K562 (cell line): Measurements from ENCODE around the gene RAMP2. TPM values are rescaled to one million over a fixed set of nuclear protein-coding genes. Genes with fewer than 3 reads are reported as not detected.

Source experiments
- ARHGAP35 ChIP-seq: fragments of 450-650 bp; IDR thresholded peaks from 2 replicates; pipeline ENCODE4 v1.6.1; 2018; ENCODE audit not compliant: partially characterized antibody
- BRF1 ChIP-seq: IDR thresholded peaks from 3 replicates; pipeline ENCODE4 v1.6.1; 2011; ENCODE audit warnings: borderline replicate concordance, mild to moderate bottlenecking; ENCODE audit not compliant: insufficient read length; ENCODE audit errors: extremely low read depth
- CBX2 ChIP-seq: fragments of 200-600 bp; sonication (generic); IDR thresholded peaks from one replicate; pipeline ENCODE4 v1.6.1; 2012; ENCODE audit warnings: mild to moderate bottlenecking, low read length, inconsistent platforms; ENCODE audit not compliant: insufficient read depth, poor library complexity, severe bottlenecking
- DLX4 ChIP-seq: fragments of 250-450 bp; sonication (Bioruptor Pico); IDR thresholded peaks from 2 replicates; pipeline ENCODE4 v1.6.1; 2021; ENCODE audit warnings: mild to moderate bottlenecking
- EZH2 ChIP-seq: IDR thresholded peaks from 2 replicates; pipeline ENCODE4 v1.6.1; 2012; ENCODE audit warnings: low read depth, mild to moderate bottlenecking, inconsistent platforms, low read length, borderline replicate concordance
- GABPA ChIP-seq: fragments of 200-800 bp; sonication (Bioruptor generic); conservative IDR thresholded peaks from 2 replicates; pipeline ENCODE4 v1.6.1; 2016; ENCODE audit warnings: low read depth, missing genetic modification characterization, missing compliant biosample characterization
- GTF2E2 ChIP-seq: fragments of 200-800 bp; sonication (Bioruptor generic); IDR thresholded peaks from 2 replicates; pipeline ENCODE4 v1.6.1; 2016; ENCODE audit warnings: missing genetic modification characterization, missing compliant biosample characterization
- HDAC3 ChIP-seq: fragments of 450-650 bp; IDR thresholded peaks from 2 replicates; pipeline ENCODE4 v1.6.1; 2018; ENCODE audit warnings: borderline replicate concordance, mild to moderate bottlenecking, moderate library complexity; ENCODE audit not compliant: partially characterized antibody
- ILF3 ChIP-seq: fragments of 450-650 bp; IDR thresholded peaks from 2 replicates; pipeline ENCODE4 v1.6.1; 2018; ENCODE audit warnings: antibody characterized with exemption, mild to moderate bottlenecking, moderate library complexity, borderline replicate concordance
- KLF1 ChIP-seq: fragments of 450-650 bp; IDR thresholded peaks from 2 replicates; pipeline ENCODE4 v1.6.1; 2016; ENCODE audit warnings: missing genetic modification characterization, missing compliant biosample characterization
- MCM5 ChIP-seq: fragments of 450-650 bp; IDR thresholded peaks from 2 replicates; pipeline ENCODE4 v1.6.1; 2016; ENCODE audit warnings: low read depth
- MTA3 ChIP-seq: fragments of 450-650 bp; formaldehyde crosslinking; IDR thresholded peaks from 2 replicates; pipeline ENCODE4 v1.6.1; 2017; ENCODE audit warnings: mild to moderate bottlenecking, borderline replicate concordance
- NFATC3 ChIP-seq: fragments of 450-650 bp; IDR thresholded peaks from 2 replicates; pipeline ENCODE4 v1.6.1; 2017; ENCODE audit warnings: mild to moderate bottlenecking
- POLR2A ChIP-seq: fragments of 450-650 bp; conservative IDR thresholded peaks from 2 replicates; pipeline ENCODE4 v1.6.1; 2016
- SMARCE1 ChIP-seq: fragments of 450-650 bp; IDR thresholded peaks from 2 replicates; pipeline ENCODE4 v1.7.1; 2016; ENCODE audit warnings: mild to moderate bottlenecking
- SP1 ChIP-seq: sonication (generic); formaldehyde crosslinking; IDR thresholded peaks from 2 replicates; pipeline ENCODE4 v1.8.1; 2022; ENCODE audit warnings: mild to moderate bottlenecking, missing genetic modification reagents
- STAT5B ChIP-seq: fragments of 250-450 bp; sonication (Bioruptor Pico); IDR thresholded peaks from 2 replicates; pipeline ENCODE4 v1.8.0; 2021; ENCODE audit warnings: mild to moderate bottlenecking, inconsistent platforms
- THRA ChIP-seq: fragments of 450-650 bp; IDR thresholded peaks from 2 replicates; pipeline ENCODE4 v1.6.1; 2017; ENCODE audit warnings: mild to moderate bottlenecking, moderate library complexity
- ZBTB43 ChIP-seq: sonication (generic); formaldehyde crosslinking; IDR thresholded peaks from 2 replicates; pipeline ENCODE4 v1.8.0; 2023; ENCODE audit warnings: mild to moderate bottlenecking, missing genetic modification reagents
- ZEB2 ChIP-seq: fragments of 450-650 bp; IDR thresholded peaks from 2 replicates; pipeline ENCODE4 v1.6.1; 2016
- ZKSCAN8 ChIP-seq: fragments of 200-800 bp; sonication (Bioruptor generic); IDR thresholded peaks from 2 replicates; pipeline ENCODE4 v1.6.1; 2016; ENCODE audit warnings: missing genetic modification characterization, missing compliant biosample characterization
- ZNF511 ChIP-seq: sonication (generic); formaldehyde crosslinking; IDR thresholded peaks from 2 replicates; pipeline ENCODE4 v1.8.0; 2022; ENCODE audit warnings: mild to moderate bottlenecking, missing genetic modification reagents
- ZNF589 ChIP-seq: fragments of 200-800 bp; sonication (Bioruptor generic); IDR thresholded peaks from 2 replicates; pipeline ENCODE4 v1.6.1; 2016; ENCODE audit warnings: low read depth, missing genetic modification characterization, missing compliant biosample characterization
- ZNF75A ChIP-seq: fragments of 450-650 bp; formaldehyde crosslinking; IDR thresholded peaks from 2 replicates; pipeline ENCODE4 v1.4.0; 2020; ENCODE audit warnings: mild to moderate bottlenecking
- polyA plus RNA-seq, 8 experiments: library from polyadenylated mRNA; depleted of rRNA in 4 of 8; stranded (reverse) in 5 of 8; unstranded in 3 of 8; fragments of >200 nt; fragmentation: Nextera tagmentation in 2 of 8; fragmentation: Illumina TruSeq in 1 of 8; extraction: Ambion mirVana in 2 of 8; extraction: Trizol in 1 of 8; gene quantifications; 2 replicates each; pipeline versions ENCODE4 v1.2.1 to v1.2.3, GENCODE V29; 2011 to 2014; ENCODE audit warnings: inconsistent platforms in 1 of 8, missing spikeins in 1 of 8
- total RNA-seq, 7 experiments: library from RNA; depleted of rRNA in 6 of 7; stranded (reverse); fragments of >200 nt in 6 of 7; fragmentation: Illumina TruSeq in 2 of 7; extraction: Trizol in 2 of 7; gene quantifications; 2 replicates each; pipeline versions ENCODE4 v1.2.1 to v1.2.3, GENCODE V29; 2011 to 2021; ENCODE audit warnings: low replicate concordance in 1 of 7
- TF ChIP-seq, protein P1 (sequence below): fragments of 450-650 bp; IDR thresholded peaks from 2 replicates; pipeline ENCODE4 v1.6.1; 2016; ENCODE audit warnings: borderline replicate concordance

The RAMP2 gene
- total and polyA plus RNA-seq, 9 of the 15 experiments (the other 6 are each of a cell fraction or from before 2014, with no cell fraction given) = not detected

GRCh38 chr17:42743595-42744282 is 17.3 kb upstream of the RAMP2 start (continued):
- TF ChIP-seq GABPA (no peak), EZH2 (no peak), SP1 (CRISPR knock-in tag) (no peak), KLF1 (no peak), POLR2A (no peak), ILF3 (no peak), THRA (no peak), ZNF75A (CRISPR knock-in tag) (no peak), BRF1 (no peak), HDAC3 (peak; percentile 89), ZBTB43 (CRISPR knock-in tag) (no peak), MCM5 (no peak), ZNF511 (CRISPR knock-in tag) (no peak), ARHGAP35 (no peak), SMARCE1 (peak; percentile 93), STAT5B (CRISPR knock-in tag) (no peak), NFATC3 (no peak), ZKSCAN8 (no peak), ZNF589 (CRISPR knock-in tag) (no peak), MTA3 (no peak; the same call in 1 of the 2 replicates), DLX4 (no peak), ZEB2 (peak; percentile 73), GTF2E2 (tag) (no peak), CBX2 (no peak)
- TF ChIP-seq, protein P1, sequence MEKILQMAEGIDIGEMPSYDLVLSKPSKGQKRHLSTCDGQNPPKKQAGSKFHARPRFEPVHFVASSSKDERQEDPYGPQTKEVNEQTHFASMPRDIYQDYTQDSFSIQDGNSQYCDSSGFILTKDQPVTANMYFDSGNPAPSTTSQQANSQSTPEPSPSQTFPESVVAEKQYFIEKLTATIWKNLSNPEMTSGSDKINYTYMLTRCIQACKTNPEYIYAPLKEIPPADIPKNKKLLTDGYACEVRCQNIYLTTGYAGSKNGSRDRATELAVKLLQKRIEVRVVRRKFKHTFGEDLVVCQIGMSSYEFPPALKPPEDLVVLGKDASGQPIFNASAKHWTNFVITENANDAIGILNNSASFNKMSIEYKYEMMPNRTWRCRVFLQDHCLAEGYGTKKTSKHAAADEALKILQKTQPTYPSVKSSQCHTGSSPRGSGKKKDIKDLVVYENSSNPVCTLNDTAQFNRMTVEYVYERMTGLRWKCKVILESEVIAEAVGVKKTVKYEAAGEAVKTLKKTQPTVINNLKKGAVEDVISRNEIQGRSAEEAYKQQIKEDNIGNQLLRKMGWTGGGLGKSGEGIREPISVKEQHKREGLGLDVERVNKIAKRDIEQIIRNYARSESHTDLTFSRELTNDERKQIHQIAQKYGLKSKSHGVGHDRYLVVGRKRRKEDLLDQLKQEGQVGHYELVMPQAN = no peak; the same call in 1 of the 2 replicates
